Duodenal mucosa (tissue), 2 donors: ENCODE data around the gene GREM1.

Source experiments
- H3K27ac ChIP-seq: one replicate; pipeline ENCODE4 v1.7.0; 2013; ENCODE audit warnings: low read depth, low read length
- H3K27me3 ChIP-seq, 2 donors: one replicate each; pipeline ENCODE4 v1.7.0; 2013; ENCODE audit warnings: low read length in 2 of 2, control low read depth in 1 of 2; ENCODE audit not compliant: insufficient read depth in 2 of 2, control insufficient read depth in 1 of 2
- H3K36me3 ChIP-seq, 2 donors: one replicate each; pipeline ENCODE4 v1.7.0; 2013; ENCODE audit warnings: low read length in 2 of 2, control low read depth in 1 of 2; ENCODE audit not compliant: insufficient read depth in 2 of 2, control insufficient read depth in 1 of 2
- H3K4me1 ChIP-seq, 2 donors: one replicate each; pipeline ENCODE4 v1.7.0; 2013; ENCODE audit warnings: low read length in 2 of 2, control low read depth in 1 of 2; ENCODE audit not compliant: insufficient read depth in 2 of 2, control insufficient read depth in 1 of 2
- H3K4me3 ChIP-seq, 2 donors: one replicate each; pipeline ENCODE4 v1.7.0; 2013; ENCODE audit warnings: low read length in 2 of 2, low read depth in 1 of 2
- H3K9ac ChIP-seq, 2 donors: one replicate each; pipeline ENCODE4 v1.7.0; 2013; ENCODE audit warnings: low read length in 2 of 2, low read depth in 1 of 2
- H3K9me3 ChIP-seq, 2 donors: one replicate each; pipeline ENCODE4 v1.7.0; 2013; ENCODE audit warnings: low read length in 2 of 2, control low read depth in 1 of 2; ENCODE audit not compliant: control insufficient read depth in 1 of 2

Gene GREM1

DNA sequence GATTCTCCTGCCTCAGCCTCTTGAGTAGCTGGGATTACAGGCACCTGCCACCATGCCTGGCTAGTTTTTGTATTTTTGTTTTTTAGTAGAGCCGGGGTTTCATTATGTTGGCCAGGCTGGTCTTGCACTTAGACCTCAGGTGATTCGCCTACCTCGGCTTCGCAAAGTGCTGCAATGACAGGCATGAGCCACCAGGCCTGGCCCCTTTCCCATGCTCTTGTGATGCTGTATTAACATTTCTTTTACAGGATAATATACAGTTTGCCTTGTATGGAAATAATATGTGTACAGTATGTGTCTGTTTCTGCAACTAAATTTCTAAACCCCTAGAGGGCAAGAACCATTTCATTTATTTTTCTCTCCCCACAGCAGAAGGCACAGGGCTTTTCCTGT, 38.5 kb upstream of the GREM1 start:
- Histone ChIP-seq H3K9me3 (no peaks in the 10 kb centered on the region), H3K4me1 (no peaks in the 10 kb centered on the region)

DNA sequence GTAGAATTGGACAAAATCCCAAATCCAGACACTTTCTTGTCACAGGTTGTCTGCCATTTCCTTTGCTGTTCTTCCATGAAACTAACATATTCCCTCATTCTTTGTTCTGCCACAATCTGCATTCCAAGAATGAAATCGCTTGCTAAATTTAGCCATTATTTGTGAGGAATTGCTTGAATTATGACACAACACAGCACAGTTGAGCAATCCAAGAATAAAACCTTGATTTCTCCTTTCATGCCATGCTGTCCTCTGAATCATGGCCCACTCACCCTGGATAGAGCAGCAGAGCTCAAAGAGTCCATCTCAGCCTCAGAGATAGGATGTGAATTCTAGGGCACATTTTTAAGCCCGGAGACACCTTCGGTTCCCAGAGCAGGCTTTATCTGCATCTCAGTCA, 35.2 kb upstream of the GREM1 start:
- Histone ChIP-seq H3K4me1 (no peaks in the 10 kb centered on the region), H3K9me3 (no peaks in the 10 kb centered on the region), H3K27me3 (no peaks in the 10 kb centered on the region), H3K4me3 (no peak overlapping the region), H3K36me3 (no peaks in the 10 kb centered on the region), H3K27ac (no peak overlapping the region), H3K9ac (no peak overlapping the region)

More for the DNA sequence above, 38.5 kb upstream of the GREM1 start:
- Histone ChIP-seq H3K27ac (no peak overlapping the region), H3K27me3 (no peaks in the 10 kb centered on the region), H3K4me3 (no peak overlapping the region), H3K9ac (no peak overlapping the region), H3K36me3 (no peaks in the 10 kb centered on the region)

DNA sequence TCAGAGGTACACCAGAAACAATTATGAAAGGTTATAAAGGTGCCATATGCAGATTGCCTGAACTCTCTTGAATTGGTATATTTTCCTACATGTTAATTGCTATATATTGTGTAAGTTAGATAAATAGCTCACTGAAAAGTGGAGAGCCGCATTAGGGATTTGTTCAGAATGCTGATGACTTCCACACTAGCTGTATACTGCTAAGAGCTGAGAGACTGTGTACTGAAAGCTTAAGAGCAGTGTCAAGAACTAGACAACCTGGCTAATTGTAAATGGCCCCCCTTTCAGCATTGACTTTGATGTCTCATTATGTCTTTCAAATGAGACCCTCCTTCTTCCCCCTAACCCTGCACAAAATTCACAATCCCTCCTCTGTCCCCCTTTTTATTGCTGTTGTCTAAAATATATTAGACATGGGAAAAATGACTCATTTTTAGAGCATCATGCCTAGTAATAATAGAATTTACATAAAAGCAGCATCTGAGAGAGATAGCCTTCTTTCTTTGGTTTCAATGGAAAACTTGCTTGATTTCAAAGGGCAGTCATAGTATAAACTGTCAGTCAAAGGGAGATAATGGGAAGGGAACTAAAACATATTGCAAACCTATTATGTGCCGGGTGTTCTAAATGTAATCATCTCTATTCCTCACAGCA, 34.7 kb upstream of the GREM1 start:
- Histone ChIP-seq H3K36me3 (no peaks in the 10 kb centered on the region), H3K27ac (no peak overlapping the region), H3K4me1 (no peaks in the 10 kb centered on the region), H3K27me3 (no peaks in the 10 kb centered on the region), H3K4me3 (no peak overlapping the region), H3K9ac (no peak overlapping the region), H3K9me3 (no peaks in the 10 kb centered on the region)

DNA sequence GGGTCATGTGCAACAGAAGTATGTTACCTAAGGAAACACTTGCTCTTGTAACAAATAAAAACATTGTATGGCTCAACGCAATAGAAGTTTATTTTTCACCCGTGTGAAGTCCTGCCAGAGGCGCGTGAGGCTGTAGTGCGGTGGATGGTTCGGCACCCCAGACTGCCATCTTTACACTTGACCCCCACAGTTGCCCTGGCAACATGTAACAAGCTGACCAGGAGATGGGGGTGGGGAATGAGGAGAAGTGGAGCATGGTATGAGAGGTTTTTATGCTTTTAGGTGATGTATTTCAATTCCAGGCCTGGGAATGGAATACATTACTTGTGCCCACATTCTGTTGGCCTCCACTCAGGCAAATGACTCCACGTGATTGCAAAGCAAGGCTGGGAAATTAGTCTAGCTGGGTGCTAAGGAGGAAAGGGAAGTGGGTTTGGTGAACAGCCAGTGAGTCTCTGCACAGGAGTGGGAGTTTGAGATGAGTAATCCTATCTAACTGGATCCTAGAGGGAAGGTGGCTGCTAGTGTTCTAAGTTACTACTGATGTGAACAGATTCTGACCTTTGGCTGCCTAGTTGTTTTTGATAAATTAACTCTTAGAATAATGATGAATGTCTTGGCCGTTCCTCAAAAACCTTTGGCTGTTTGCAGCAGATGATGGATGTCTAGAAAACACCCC, 33.8 kb upstream of the GREM1 start:
- no peak overlapping the region for H3K9ac ChIP-seq
- no peaks in the 10 kb centered on the region for H3K9me3 ChIP-seq
- H3K27ac ChIP-seq = no peak overlapping the region
- H3K27me3 ChIP-seq = no peaks in the 10 kb centered on the region
- H3K36me3 ChIP-seq = no peaks in the 10 kb centered on the region
- H3K4me1 ChIP-seq = no peaks in the 10 kb centered on the region
- no peak overlapping the region for H3K4me3 ChIP-seq

DNA sequence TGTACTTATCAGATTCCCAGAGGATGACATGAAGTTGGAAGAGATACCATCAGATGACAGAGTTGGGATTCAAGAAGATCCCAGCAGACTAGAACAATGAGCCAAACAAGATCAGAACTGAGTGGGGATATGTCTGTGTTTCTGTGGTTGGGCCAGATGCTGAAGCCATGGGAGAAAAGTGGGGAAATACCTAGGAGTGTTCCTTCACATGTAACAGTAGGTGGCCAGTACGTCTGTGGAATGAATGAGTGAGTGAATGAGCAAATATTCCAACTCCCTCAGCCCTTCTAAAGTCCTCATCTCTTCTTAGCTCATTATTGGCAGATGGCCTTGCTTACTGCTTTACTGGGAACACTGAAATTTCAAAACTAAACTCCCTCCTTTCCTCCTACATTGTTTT, 32.2 kb upstream of the GREM1 start:
- Histone ChIP-seq H3K27ac (no peak overlapping the region), H3K36me3 (no peaks in the 10 kb centered on the region), H3K4me1 (no peaks in the 10 kb centered on the region), H3K27me3 (no peaks in the 10 kb centered on the region), H3K4me3 (no peak overlapping the region), H3K9ac (no peak overlapping the region), H3K9me3 (no peaks in the 10 kb centered on the region)

DNA sequence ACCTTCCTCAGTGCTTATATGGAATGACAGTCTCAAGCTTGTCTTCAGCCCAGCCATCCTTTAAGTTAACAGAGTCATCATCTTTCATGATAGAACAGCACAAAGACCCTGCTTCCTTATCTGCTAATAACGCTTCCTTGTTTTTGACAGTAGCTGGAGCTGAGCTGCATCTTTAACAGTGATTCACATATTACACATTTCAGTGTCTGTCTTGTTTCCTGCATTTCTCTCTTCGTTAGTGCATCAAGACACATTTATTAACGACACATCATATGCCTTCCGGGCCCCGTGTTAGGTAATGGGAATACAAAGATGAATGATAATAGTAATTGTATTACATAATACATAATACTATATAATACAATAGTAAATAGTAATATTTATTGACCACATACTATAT, 30.2 kb upstream of the GREM1 start:
- Histone ChIP-seq H3K4me3 (no peak overlapping the region), H3K9me3 (no peaks in the 10 kb centered on the region), H3K36me3 (no peaks in the 10 kb centered on the region), H3K9ac (no peak overlapping the region), H3K4me1 (peaks cover 3 to 10% of the 10 kb centered on the region in 2 donors), H3K27me3 (no peaks in the 10 kb centered on the region), H3K27ac (no peak overlapping the region)

DNA sequence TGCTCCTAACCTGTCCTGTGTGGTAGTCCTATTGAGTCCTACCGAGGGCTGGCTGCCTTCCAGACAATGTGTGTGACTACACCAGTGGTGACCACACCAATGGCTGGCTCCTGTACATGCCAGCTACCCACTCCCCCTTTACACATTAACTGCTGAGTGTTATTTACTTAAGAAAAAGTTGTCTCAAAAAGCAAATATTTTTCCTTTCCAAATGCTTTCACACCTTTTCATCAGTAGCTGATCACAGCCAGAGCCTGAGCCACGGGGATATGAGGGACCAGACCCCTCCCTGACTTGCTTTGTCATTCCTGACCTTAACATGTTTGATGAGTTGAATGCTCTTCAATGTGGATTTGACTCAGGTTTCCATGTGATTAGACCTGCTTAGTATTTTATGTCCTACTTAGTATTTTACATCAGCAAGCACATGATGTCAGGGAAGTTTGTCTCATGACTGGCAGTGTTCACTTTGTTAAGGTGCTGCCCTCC, 29.6 kb upstream of the GREM1 start:
- H3K4me1 ChIP-seq = peaks cover 3 to 13% of the 10 kb centered on the region in 2 donors
- H3K27me3 ChIP-seq = no peaks in the 10 kb centered on the region
- H3K36me3 ChIP-seq = no peaks in the 10 kb centered on the region
- H3K4me3 ChIP-seq = no peak overlapping the region
- no peaks in the 10 kb centered on the region for H3K9me3 ChIP-seq
- no peak overlapping the region for H3K9ac ChIP-seq
- no peak overlapping the region for H3K27ac ChIP-seq

DNA sequence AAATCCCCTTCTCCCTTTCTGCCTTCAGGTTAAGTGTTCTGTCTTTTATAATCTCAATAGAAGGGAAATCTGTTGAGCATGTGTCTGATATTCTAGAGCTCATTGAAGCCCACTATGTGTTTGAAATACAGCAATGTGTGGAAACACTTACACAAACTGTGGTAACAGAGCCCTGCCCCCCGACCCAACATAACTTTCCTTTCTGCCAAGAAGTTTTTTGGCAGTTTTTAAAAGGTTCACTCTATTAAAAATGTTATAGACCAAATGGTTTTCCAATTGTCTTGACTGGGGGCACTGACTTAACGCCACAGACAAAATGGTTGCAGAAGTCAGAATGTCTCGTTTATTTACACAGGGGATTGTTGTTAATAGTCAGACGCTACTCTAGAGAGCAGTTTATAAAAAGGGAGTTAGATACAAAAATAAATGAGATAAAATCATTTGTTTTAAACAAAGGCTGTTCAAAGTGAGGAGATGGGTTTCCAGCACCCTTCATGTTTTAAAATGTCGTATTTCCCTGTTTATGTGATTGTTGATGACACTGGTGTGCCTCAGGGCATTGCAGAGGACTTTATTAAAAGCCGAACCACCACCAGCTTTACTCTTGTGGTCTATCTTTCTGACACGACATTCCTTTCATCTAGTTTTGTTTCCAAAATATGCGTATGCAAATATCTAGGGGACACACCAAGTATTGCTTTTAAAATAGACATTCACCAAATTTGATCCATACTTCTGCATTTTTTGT, 26.7 kb upstream of the GREM1 start:
- Histone ChIP-seq H3K9ac (no peak overlapping the region), H3K4me1 (peaks cover 3 to 13% of the 10 kb centered on the region in 2 donors), H3K27me3 (no peaks in the 10 kb centered on the region), H3K27ac (no peak overlapping the region), H3K4me3 (no peak overlapping the region), H3K9me3 (no peaks in the 10 kb centered on the region), H3K36me3 (no peaks in the 10 kb centered on the region)

DNA sequence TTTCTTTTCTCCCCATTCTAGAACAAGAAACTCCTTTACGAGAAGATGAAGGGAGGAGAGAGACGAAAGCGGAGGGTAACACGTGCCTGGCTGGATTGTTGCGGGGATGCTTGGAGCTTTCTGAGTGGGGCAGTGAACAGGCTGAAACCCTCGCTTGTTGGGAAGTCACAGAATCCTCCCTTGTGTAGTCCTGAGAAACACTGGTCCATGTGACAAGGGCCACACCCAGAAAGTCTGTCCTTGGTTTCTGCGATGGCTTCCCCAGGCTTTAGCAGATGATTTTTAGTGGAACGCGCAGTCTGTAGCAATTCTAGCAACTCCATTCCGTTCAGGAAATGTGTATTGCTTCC, 26.1 kb upstream of the GREM1 start:
- peaks cover 3 to 13% of the 10 kb centered on the region in 2 donors for H3K4me1 ChIP-seq
- no peak overlapping the region for H3K9ac ChIP-seq
- no peaks in the 10 kb centered on the region for H3K9me3 ChIP-seq
- H3K4me3 ChIP-seq = no peak overlapping the region
- no peaks in the 10 kb centered on the region for H3K36me3 ChIP-seq
- no peaks in the 10 kb centered on the region for H3K27me3 ChIP-seq
- no peak overlapping the region for H3K27ac ChIP-seq

DNA sequence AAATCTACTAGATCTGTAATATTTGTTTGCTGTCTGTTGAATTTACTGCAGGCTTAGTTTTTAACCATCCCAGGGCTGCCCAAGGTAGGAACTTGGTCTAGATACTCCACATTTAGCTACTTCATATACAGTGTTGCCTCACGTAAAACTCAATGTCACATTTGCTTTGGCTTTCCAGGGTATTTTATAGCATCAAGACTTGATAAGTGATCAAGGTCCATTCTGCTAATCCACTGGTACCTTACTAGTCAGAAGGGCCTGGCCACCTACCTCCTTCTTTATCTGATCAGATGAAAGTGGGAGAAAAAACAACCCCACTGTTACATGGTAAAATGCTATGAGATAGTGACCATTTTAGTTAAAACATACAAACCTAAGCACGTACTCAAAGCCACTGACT, 25.5 kb upstream of the GREM1 start:
- H3K4me3 ChIP-seq = no peak overlapping the region
- H3K27me3 ChIP-seq = no peaks in the 10 kb centered on the region
- H3K4me1 ChIP-seq = peaks cover 3 to 13% of the 10 kb centered on the region in 2 donors
- no peaks in the 10 kb centered on the region for H3K36me3 ChIP-seq
- no peaks in the 10 kb centered on the region for H3K9me3 ChIP-seq
- H3K27ac ChIP-seq = no peak overlapping the region
- H3K9ac ChIP-seq = no peak overlapping the region
